Measurements from ENCODE around the gene MMP7. TPM values are rescaled to one million over a fixed set of nuclear protein-coding genes. Genes with fewer than 3 reads are reported as not detected.

Gene MMP7
- total and polyA plus RNA-seq, 12 donors, result 0.10 to 3.4 TPM; not detected in 10

GRCh38 chr11:102520514-102520913 lies 10.0 kb downstream of the MMP7 start:
- Histone ChIP-seq H3K27ac (no peak overlapping the region), H3K36me3 (no peaks in the 10 kb centered on the region), H3K27me3 (peaks cover 0 to 15% (median 8%) of the 10 kb centered on the region in 7 donors), H3K4me3 (no peak overlapping the region), H3K4me1 (no peaks in the 10 kb centered on the region), H3K9me3 (no peaks in the 10 kb centered on the region)
- DNase-seq (no peak), ATAC-seq (no peak)
- intact Hi-C loops (cut with DNase I), result no loop called here
- TF ChIP-seq CTCF (IDR thresholded peaks at IDR 0.05), result no peak

GRCh38 chr11:102518296-102519094 lies 12.1 kb downstream of the MMP7 start:
- Histone ChIP-seq H3K4me3 (no peak overlapping the region), H3K4me1 (no peaks in the 10 kb centered on the region), H3K36me3 (no peaks in the 10 kb centered on the region), H3K9me3 (no peaks in the 10 kb centered on the region), H3K27ac (no peak overlapping the region), H3K27me3 (peaks cover 0 to 15% (median 8%) of the 10 kb centered on the region in 7 donors)
- TF ChIP-seq CTCF (IDR thresholded peaks at IDR 0.05), result no peak
- 90 to 92% methylated on average over 3 of the region's 3 CpGs for WGBS, 2 donors
- intact Hi-C loops (cut with DNase I), result no loop called here
- no peak for ATAC-seq
- no peak for DNase-seq

DNA sequence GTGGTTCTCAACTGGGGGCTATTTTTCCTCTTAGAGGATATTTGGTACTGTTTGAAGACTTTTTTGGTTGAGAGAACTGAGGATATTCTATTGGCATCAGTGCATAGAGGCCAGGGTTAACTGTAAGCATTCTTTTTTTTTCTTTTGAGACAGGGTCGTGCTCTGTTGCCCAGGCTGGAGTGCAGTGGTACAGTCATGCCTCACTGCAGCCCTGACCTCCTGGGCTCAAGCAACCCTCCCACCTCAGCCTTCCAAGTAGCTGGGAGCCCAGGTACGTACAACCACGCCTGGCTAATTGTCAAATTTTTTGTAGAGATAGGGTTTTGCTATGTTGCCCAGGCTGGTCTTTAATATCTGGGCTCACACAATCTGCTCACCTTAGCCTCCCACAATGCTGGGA lies 12.9 kb downstream of the MMP7 start:
- no peak for DNase-seq
- Histone ChIP-seq H3K27ac (no peak overlapping the region), H3K9me3 (no peaks in the 10 kb centered on the region), H3K4me3 (no peak overlapping the region), H3K36me3 (no peaks in the 10 kb centered on the region), H3K27me3 (peaks cover 0 to 15% (median 7%) of the 10 kb centered on the region in 7 donors), H3K4me1 (no peaks in the 10 kb centered on the region)
- TF ChIP-seq CTCF (IDR thresholded peaks at IDR 0.05), result no peak
- WGBS, 2 donors, result 82 to 85% methylated on average over 3 of the region's 3 CpGs
- intact Hi-C loops (cut with DNase I), result no loop called here
- no peak for ATAC-seq

GRCh38 chr11:102516179-102516578 lies 14.4 kb downstream of the MMP7 start:
- no peaks in the 10 kb centered on the region for H3K4me1 ChIP-seq
- intact Hi-C loops (cut with DNase I), result no loop called here
- no peaks in the 10 kb centered on the region for H3K9me3 ChIP-seq
- no peak overlapping the region for H3K27ac ChIP-seq
- ATAC-seq (no peak), DNase-seq (no peak)
- no peaks in the 10 kb centered on the region for H3K36me3 ChIP-seq
- TF ChIP-seq CTCF (IDR thresholded peaks at IDR 0.05), result no peak
- no peak overlapping the region for H3K4me3 ChIP-seq
- WGBS, 2 donors, result 88 to 91% methylated on average over 4 of the region's 4 CpGs
- peaks cover 0 to 11% (median 3%) of the 10 kb centered on the region in 7 donors for H3K27me3 ChIP-seq
